ENCODE data around the gene LMO2.

Gene LMO2

DNA sequence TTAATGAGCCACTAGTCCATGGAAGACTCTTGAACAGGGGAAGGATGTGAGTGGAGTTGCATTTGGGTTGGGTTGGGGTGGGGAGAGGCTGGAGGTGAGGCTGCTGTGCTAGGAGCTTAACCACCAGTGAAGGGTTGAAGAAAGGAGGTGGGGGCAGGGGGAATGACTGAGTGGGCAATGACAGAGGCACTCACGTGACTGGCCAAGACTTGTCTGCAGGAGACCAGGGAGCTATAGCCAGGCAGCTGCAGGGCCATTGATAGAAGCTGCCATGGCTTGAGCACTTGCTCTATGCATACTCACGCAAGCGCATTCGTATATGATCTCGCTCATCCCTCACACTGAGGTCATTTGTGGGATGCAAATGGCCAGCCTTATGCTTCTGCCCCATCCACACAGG is 4.0 kb downstream of the LMO2 start:
- peaks cover 19% of the 10 kb centered on the region for H3K4me1 ChIP-seq (ENCODE audit: control insufficient read depth, insufficient read depth, low read length, poor library complexity, severe bottlenecking)
- no peak overlapping the region for H3K4me3 ChIP-seq (ENCODE audit: extremely low read depth, insufficient read depth, low read length, poor library complexity, severe bottlenecking)
- no peak overlapping the region for H3K27ac ChIP-seq (ENCODE audit: low read depth, low read length, severe bottlenecking)
- 86 to 96% methylated on average over 5 of the region's 5 CpGs for WGBS, 2 experiments (ENCODE audit: insufficient coverage in 2 of 2)
- no peaks in the 10 kb centered on the region for H3K36me3 ChIP-seq (ENCODE audit: control insufficient read depth, insufficient read depth, low read length)
- H3K9me3 ChIP-seq (ENCODE audit: control insufficient read depth, low read length), result no peaks in the 10 kb centered on the region

DNA sequence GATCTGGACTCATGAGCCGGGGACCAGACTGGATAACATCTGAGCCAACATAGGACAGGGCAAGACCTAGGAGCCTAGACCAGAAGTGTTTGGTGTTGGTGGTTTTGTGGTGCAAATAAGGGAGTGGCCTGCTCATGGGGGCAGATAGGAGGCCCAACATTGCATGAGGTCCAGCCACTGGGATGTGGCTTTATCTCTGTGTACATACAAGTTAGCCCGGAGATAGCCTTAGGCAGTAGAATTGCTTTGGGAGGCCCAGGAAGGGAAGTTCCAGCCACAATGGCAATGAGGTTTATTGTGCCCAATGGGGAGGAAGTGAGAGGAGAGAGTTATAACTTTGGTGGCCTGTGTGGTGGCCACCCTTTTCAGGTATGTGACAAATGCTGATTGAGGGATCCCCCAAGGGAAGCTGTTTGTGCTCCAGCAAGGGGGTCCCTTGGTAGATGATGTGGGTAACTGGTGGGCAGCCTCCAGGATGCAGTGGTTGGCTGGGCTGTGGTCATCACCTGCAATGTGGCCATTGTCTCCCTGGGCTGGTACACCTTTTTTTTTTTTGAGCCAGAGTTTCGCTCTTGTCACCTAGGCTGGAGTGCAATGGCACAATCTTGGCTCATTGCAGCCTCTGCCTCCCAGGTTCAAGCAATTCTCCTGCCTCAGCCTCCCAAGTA is 6.4 kb downstream of the LMO2 start:
- Histone ChIP-seq H3K9me3 (ENCODE audit: control insufficient read depth, low read length) (no peaks in the 10 kb centered on the region), H3K4me3 (ENCODE audit: extremely low read depth, insufficient read depth, low read length, poor library complexity, severe bottlenecking) (no peak overlapping the region), H3K36me3 (ENCODE audit: control insufficient read depth, insufficient read depth, low read length) (no peaks in the 10 kb centered on the region), H3K4me1 (ENCODE audit: control insufficient read depth, insufficient read depth, low read length, poor library complexity, severe bottlenecking) (no peaks in the 10 kb centered on the region), H3K27ac (ENCODE audit: low read depth, low read length, severe bottlenecking) (no peak overlapping the region)
- WGBS, 2 experiments (ENCODE audit: insufficient coverage in 2 of 2), result 93 to 100% methylated on average over 2 of the region's 3 CpGs

DNA sequence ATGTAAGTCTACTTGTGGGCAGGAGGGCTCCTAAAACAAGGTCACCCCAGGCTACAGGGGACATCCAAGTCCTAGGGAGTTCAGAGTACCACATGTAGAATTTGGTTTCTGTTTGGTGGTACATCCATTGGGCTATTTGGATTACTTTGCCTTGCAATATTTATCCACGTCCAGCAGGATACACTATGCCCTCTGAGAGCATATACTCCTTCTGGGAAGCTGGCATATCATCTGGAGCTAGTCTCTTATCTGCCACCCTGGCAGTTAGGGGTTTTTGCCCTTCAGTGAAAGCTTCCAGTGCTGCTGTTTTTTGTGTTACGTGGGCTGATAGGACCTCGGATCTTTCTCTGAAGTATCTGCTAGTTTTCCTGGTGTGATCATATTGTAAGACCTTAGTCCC is 7.3 kb downstream of the LMO2 start:
- no peaks in the 10 kb centered on the region for H3K4me1 ChIP-seq (ENCODE audit: control insufficient read depth, insufficient read depth, low read length, poor library complexity, severe bottlenecking)
- no peaks in the 10 kb centered on the region for H3K36me3 ChIP-seq (ENCODE audit: control insufficient read depth, insufficient read depth, low read length)
- no peak overlapping the region for H3K27ac ChIP-seq (ENCODE audit: low read depth, low read length, severe bottlenecking)
- H3K4me3 ChIP-seq (ENCODE audit: extremely low read depth, insufficient read depth, low read length, poor library complexity, severe bottlenecking), result no peak overlapping the region
- H3K9me3 ChIP-seq (ENCODE audit: control insufficient read depth, low read length), result no peaks in the 10 kb centered on the region
- WGBS, 2 experiments (ENCODE audit: insufficient coverage in 2 of 2), result 67 to 79% methylated on average over 1 to 3 of the region's 3 CpGs

DNA sequence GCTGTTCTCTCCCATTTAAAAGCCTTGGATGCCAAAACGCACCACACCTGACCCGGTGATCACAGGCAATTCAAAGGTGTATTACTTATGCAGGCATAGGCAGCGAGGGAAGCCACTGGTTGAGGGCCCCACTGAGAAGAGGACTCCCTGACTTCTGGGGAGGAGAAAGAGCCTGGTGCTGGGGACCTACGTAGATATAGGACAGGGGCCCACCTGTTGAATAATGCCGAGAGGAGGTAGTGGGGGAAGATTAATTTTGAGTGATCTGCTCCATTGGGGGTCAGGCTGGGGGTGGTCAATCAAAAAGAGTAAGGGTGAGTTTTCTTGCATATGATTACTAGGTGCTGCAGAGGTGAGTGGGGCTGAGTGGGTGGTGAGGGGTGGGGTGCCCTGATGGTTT is 7.8 kb downstream of the LMO2 start:
- no peaks in the 10 kb centered on the region for H3K9me3 ChIP-seq (ENCODE audit: control insufficient read depth, low read length)
- 88 to 91% methylated on average over 5 of the region's 5 CpGs for WGBS, 2 experiments (ENCODE audit: insufficient coverage in 2 of 2)
- no peak overlapping the region for H3K4me3 ChIP-seq (ENCODE audit: extremely low read depth, insufficient read depth, low read length, poor library complexity, severe bottlenecking)
- H3K27ac ChIP-seq (ENCODE audit: low read depth, low read length, severe bottlenecking), result no peak overlapping the region
- H3K4me1 ChIP-seq (ENCODE audit: control insufficient read depth, insufficient read depth, low read length, poor library complexity, severe bottlenecking), result no peaks in the 10 kb centered on the region
- H3K36me3 ChIP-seq (ENCODE audit: control insufficient read depth, insufficient read depth, low read length), result no peaks in the 10 kb centered on the region

DNA sequence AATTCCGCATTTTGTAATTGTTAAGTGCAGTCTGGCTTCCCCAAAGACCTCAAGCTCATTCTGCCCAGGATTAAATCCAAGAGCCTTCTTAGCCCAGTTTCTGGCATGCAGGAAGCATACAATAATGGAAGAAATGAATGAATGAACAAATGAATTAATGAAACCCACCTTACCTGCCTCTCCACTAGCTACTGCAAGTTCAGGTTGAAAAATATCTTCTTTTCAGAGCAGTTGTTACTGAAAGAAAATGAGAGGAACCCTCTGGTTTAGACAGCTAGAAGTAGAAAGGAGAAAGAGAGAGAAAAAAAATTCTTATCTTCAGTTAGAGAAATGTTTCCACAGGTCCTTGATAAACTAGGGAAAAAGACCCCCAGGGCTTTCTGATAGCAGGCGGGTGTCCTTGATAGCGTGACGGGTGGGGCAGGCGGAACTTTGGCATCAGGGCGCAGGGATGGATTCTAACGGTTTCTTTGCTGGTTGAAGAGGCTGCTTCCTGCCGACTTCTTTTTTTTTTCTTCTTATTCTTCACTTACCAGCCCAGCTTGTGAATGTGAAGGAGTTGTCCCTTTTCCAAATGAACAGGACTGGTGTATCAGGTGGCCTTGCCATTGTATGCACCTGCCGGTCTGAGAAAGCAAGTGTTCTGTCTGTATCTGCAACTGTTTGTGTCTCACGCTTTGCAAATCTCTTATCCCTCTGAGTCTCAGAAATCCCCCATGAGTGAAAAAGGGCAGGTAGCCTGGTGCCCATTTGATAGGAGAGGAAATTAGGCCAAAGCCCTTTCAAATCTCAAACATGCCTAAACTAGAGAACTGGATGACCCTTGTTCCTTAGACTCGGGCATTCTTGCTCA is 10.0 kb downstream of the LMO2 start:
- Histone ChIP-seq H3K36me3 (ENCODE audit: control insufficient read depth, insufficient read depth, low read length) (no peaks in the 10 kb centered on the region), H3K9me3 (ENCODE audit: control insufficient read depth, low read length) (no peaks in the 10 kb centered on the region), H3K27ac (ENCODE audit: low read depth, low read length, severe bottlenecking) (no peak overlapping the region), H3K4me3 (ENCODE audit: extremely low read depth, insufficient read depth, low read length, poor library complexity, severe bottlenecking) (no peak overlapping the region), H3K4me1 (ENCODE audit: control insufficient read depth, insufficient read depth, low read length, poor library complexity, severe bottlenecking) (no peaks in the 10 kb centered on the region)
- WGBS, 2 experiments (ENCODE audit: insufficient coverage in 2 of 2), result 88 to 89% methylated on average over 8 to 10 of the region's 11 CpGs

DNA sequence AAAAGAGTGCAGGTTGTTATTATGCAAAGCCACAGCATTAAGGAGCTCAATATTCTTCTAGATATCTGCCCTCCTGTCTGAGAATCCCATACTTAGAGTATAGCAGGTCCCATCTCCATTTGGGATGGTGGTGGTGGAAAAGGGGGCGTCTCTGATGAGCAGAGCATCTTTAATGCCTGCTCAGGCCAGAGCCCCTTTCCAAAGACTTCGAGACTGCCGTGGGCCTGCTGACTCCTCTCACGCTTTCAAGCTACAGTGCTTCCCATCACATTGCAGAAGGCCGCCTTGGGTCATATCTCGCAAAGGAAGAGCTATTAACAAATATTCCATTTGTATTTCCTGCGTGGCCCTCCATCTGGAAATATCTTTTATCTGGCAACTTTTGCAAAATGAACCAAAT is 10.9 kb downstream of the LMO2 start:
- no peaks in the 10 kb centered on the region for H3K4me1 ChIP-seq (ENCODE audit: control insufficient read depth, insufficient read depth, low read length, poor library complexity, severe bottlenecking)
- H3K4me3 ChIP-seq (ENCODE audit: extremely low read depth, insufficient read depth, low read length, poor library complexity, severe bottlenecking), result no peak overlapping the region
- H3K27ac ChIP-seq (ENCODE audit: low read depth, low read length, severe bottlenecking), result no peak overlapping the region
- no peaks in the 10 kb centered on the region for H3K9me3 ChIP-seq (ENCODE audit: control insufficient read depth, low read length)
- WGBS, 2 experiments (ENCODE audit: insufficient coverage in 2 of 2), result 90 to 92% methylated on average over 6 to 7 of the region's 7 CpGs
- H3K36me3 ChIP-seq (ENCODE audit: control insufficient read depth, insufficient read depth, low read length), result no peaks in the 10 kb centered on the region

DNA sequence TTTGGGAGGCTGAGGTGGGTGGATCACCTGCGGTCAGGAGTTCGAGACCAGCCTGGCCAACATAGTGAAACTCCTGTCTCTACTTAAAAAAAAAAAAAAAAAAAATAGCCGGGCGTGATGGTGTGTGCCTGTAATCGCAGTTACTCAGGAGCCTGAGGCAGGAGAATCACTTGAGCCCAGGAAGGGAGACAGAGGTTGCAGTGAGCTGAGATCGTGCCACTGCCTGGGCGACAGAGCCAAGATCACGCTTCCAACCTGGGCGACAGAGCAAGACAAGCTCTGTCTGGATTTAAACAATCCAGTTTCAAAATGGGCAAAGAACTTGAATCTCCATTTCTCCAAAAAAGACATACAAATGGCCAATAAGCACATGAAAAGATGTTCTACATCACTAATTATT is 12.5 kb downstream of the LMO2 start:
- WGBS, 2 experiments (ENCODE audit: insufficient coverage in 2 of 2), result 93% methylated on average over 5 to 6 of the region's 9 CpGs
- no peaks in the 10 kb centered on the region for H3K4me1 ChIP-seq (ENCODE audit: control insufficient read depth, insufficient read depth, low read length, poor library complexity, severe bottlenecking)
- H3K4me3 ChIP-seq (ENCODE audit: extremely low read depth, insufficient read depth, low read length, poor library complexity, severe bottlenecking), result no peak overlapping the region
- no peaks in the 10 kb centered on the region for H3K9me3 ChIP-seq (ENCODE audit: control insufficient read depth, low read length)
- no peak overlapping the region for H3K27ac ChIP-seq (ENCODE audit: low read depth, low read length, severe bottlenecking)
- H3K36me3 ChIP-seq (ENCODE audit: control insufficient read depth, insufficient read depth, low read length), result no peaks in the 10 kb centered on the region

DNA sequence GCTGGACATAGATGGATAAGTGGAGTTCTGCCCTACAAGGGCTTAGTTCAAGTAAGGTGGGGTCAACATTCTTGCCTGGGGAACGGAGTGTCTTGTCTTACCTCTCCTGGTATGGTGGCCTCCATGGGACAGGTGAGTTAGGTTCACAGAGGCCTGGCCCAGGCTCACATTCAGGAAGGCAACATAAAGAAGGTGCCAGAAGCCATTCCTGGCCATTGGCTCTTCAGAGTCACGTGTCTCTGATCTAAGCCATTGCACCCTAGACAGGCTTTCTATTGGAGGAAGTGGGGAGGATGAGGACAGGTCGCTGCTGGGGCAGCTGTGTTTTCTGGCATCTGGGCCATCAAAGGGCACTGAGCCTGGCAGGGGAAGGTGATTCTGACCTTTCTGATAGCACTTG is 14.8 kb downstream of the LMO2 start:
- H3K36me3 ChIP-seq (ENCODE audit: control insufficient read depth, insufficient read depth, low read length), result no peaks in the 10 kb centered on the region
- no peaks in the 10 kb centered on the region for H3K4me1 ChIP-seq (ENCODE audit: control insufficient read depth, insufficient read depth, low read length, poor library complexity, severe bottlenecking)
- H3K9me3 ChIP-seq (ENCODE audit: control insufficient read depth, low read length), result no peaks in the 10 kb centered on the region
- H3K27ac ChIP-seq (ENCODE audit: low read depth, low read length, severe bottlenecking), result no peak overlapping the region
- WGBS, 2 experiments (ENCODE audit: insufficient coverage in 2 of 2), result 72 to 87% methylated on average over 2 to 3 of the region's 3 CpGs
- no peak overlapping the region for H3K4me3 ChIP-seq (ENCODE audit: extremely low read depth, insufficient read depth, low read length, poor library complexity, severe bottlenecking)

DNA sequence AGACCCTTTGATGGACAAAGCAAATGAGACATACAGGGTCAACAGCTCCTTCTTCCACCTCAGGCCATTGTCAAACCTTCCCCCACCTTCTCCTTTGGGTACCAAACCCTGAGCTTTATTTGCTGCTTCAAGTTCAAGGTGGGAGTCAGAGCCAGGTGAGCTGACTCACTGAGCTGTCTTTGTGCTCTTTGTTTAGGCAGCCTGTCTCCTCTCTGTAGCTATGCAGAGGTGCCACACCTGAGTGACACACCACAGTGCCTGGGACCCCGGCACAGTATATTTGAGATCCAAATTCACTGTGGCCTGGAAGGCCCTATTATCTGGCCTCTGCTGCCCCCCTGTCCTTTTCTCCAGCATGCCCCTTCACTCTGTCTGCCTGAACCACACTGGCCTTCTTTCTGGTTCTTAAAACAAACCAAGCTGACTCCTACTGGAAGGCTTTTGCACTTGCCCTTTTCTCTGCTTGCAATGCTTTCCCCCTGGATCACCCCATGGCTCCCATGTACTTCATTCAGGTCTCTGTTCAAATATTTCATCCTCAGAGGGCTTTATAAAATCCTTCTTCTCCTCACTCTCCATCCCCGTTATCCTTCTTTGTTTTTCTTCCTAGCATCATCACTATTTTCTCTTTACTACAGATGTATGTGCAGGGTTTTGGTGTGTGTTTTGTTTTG is 16.1 kb downstream of the LMO2 start:
- Histone ChIP-seq H3K4me1 (ENCODE audit: control insufficient read depth, insufficient read depth, low read length, poor library complexity, severe bottlenecking) (peaks cover 10% of the 10 kb centered on the region), H3K27ac (ENCODE audit: low read depth, low read length, severe bottlenecking) (no peak overlapping the region), H3K9me3 (ENCODE audit: control insufficient read depth, low read length) (no peaks in the 10 kb centered on the region), H3K36me3 (ENCODE audit: control insufficient read depth, insufficient read depth, low read length) (no peaks in the 10 kb centered on the region), H3K4me3 (ENCODE audit: extremely low read depth, insufficient read depth, low read length, poor library complexity, severe bottlenecking) (no peak overlapping the region)
- WGBS, 2 experiments (ENCODE audit: insufficient coverage in 2 of 2), result 100% methylated on average over 1 of the region's 2 CpGs

DNA sequence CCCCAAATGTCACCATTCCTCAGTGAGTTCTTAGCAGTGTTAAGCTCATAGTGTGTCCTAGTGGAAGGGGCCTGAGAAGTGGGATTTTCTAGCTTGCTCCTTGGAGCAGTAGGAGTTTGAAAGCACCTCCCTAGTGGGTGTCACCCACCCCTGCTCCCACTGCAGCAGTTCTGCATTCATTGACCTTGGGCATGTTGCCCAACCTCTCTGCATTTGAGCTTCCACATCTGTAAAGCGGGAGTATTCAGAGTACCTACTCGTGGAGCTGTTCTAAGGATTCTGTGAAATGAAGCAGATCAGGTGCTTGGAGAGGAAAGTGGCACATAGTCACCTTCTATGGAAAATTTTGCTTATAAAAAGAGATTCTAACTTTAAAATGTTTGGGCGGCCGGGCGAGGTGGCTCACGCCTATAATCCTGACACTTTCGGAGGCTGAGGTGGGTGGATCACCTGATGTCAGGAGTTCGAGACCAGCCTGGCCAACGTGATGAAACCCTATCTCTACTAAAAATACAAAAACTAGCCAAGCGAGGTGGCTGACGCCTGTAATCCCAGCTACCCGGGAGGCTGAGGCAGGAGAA is 16.9 kb downstream of the LMO2 start:
- Histone ChIP-seq H3K9me3 (ENCODE audit: control insufficient read depth, low read length) (no peaks in the 10 kb centered on the region), H3K36me3 (ENCODE audit: control insufficient read depth, insufficient read depth, low read length) (no peaks in the 10 kb centered on the region), H3K4me1 (ENCODE audit: control insufficient read depth, insufficient read depth, low read length, poor library complexity, severe bottlenecking) (peaks cover 12% of the 10 kb centered on the region), H3K4me3 (ENCODE audit: extremely low read depth, insufficient read depth, low read length, poor library complexity, severe bottlenecking) (no peak overlapping the region), H3K27ac (ENCODE audit: low read depth, low read length, severe bottlenecking) (no peak overlapping the region)
- WGBS, 2 experiments (ENCODE audit: insufficient coverage in 2 of 2), result 93 to 98% methylated on average over 5 to 11 of the region's 12 CpGs
